ENCODE measurements around the gene PGM2.

Gene PGM2

GRCh38 chr4:37867102-37867501, 40.6 kb downstream of the PGM2 start:
- DNase-seq = no peak

DNA sequence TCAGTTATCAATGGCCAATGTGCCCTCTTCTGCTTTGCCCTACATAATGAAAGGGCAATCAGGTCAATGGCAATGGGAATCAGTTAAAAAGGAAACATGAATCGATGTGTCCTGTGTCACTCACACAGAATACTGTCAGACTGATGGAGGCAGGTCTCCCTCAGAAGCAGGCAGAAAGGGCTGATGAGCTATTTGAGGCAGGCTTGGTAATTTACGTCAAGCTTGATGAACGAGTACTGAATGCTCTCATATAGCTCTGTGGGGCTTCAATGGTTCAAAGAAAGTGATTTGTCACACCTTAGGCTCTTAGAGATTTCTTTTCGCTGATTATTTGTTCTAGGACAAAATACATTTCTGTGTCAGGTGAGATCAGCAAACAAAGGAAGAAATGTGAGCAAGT, 41.8 kb downstream of the PGM2 start:
- DNase-seq = no peak

- no peak for DNase-seq
Observed at GRCh38 chr4:37872310-37872988, 46.0 kb downstream of the PGM2 start.

GRCh38 chr4:37873386-37873785, 46.9 kb downstream of the PGM2 start:
- DNase-seq = no peak

GRCh38 chr4:37876156-37876555, 49.7 kb downstream of the PGM2 start:
- DNase-seq = no peak

DNA sequence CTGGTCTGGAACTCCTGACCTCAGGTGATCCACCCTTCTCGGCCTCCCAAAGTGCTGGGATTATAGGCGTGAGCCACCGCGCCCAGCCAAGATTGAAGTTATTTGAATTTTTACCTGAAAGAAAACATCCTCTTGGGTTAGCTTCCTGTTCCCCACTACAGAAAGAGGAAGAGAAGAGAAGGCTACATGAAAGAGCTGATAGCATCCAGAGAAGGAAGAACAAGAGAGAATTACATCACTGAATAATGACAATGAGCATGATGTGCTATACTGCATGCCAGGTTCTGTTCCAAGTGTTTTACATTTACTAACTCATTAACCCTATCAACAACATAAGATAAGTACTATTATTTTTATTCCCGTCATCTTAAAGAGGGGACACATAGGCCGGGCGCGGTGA, 52.9 kb downstream of the PGM2 start:
- DNase-seq = no peak

DNA sequence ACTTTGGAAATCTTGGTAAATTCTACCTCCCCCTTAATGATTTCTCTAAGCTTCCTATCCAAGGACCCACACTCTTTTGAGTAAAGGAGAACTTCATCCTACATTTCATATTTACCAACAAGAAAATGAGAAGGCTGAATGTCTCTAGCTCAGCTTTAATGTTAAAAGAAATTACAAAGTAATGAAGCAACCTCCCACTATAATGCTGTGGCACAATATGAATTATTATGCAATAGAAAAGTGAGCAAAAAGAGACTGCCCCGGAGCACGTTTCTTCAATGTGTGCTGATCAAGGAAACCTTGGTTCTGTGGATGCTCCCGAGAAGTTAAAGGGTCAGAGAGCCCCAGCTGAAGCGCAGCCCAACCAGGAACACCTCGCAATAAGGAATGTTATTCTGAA, 55.3 kb downstream of the PGM2 start:
- no peak for DNase-seq

DNA sequence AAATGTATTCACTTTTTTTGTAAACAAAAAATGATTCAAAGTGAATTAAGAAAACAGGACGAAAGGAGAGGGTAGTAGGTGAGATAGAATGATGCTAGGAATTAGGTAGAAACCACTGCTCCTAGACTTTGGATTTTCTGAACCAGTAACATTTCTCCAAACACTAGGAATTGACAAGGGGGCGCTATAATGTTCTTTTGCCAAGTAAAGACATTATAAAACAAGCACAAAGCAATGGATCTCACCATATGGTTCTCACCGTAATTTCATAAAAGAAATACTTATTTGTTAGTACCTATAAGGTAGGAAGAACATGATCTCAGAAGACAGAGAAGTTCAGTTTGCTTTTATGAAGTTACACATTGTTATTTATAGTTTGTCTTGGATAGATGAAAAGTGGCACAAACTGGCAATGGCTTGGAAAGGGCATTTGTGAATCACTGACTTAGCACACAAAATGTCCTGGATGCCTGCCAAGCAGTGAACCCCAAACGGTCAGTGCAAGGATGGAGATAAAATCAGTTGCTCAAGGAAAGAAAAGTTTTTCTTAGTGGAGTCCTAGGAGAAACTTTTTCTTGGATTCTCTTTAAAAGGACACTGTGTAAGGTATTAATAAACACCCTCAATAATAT, 56.3 kb downstream of the PGM2 start:
- DNase-seq = no peak

DNA sequence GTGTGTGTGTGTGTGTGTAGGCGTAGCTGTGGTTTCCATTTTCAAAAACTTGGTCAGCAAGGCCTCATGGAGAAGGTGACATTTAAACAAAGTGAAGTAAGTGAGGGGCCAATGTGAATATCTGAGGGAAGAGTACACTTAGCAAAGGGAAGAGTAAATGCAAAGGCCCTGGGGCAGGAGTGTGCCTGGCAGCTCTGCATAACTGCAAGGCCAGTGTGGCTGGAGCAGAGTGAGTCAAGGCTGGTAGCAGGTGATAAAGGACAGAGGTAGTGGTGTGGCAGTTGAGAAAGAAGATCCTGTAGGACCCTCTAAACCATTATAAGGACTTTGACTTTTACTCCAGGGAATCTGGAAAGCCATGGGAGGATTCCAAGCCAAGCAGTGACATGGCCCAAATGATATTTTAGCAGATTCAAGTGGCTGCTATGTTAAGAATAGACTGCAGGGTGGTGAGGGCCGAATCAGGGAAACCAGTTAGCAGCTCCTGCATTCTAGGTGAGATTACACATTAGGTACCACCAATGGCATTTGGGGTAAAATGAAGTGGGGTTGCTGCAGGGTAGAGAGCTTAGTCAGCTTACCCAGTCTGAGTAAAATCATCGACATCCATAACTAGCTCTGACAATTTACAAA, 58.5 kb downstream of the PGM2 start:
- DNase-seq = no peak

DNA sequence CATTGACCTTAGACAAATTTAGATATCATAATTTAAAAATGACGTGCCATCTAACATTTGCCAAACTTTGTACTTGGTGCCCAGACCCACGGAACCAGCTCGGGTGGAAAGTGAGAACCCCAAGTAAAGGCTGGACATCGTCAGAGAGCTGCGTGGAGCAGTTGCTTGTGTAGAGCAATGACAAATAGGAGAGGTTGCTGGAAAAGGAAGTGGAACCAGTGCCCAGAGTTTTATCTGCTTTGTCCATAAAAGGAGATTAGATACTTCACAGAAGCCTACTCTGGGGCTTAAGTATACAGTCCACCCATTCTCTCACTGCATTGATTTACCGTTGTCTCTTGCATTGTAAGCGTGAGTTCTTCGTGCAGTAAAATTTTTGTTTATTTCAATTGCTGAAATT, 59.0 kb downstream of the PGM2 start:
- no peak for DNase-seq

- DNase-seq = peak; percentile 61
Observed at GRCh38 chr4:37889849-37890800, 63.6 kb downstream of the PGM2 start.

DNA sequence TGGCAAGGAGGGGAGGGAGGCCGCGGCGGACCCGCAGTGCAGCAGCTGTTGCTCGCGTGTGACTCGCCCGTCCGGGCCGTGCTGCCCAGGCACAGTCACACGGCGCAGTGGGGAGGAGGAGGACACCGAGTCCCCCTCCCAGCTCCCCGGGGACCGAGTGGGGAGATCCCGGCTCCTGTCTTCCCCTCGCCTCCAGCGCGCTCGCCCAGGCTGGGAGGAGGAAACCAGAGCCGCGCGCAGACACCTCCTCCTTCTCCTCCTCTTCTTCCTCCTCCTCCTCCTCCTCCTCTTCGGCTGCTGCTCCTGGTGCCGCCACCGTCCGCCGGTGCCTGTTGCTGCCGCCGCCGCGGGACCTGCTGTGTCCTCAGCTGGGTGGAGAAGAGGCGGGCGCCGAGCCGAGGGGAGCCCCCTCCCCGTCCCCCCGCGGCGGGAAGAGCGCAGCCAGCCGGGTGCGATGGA, 64.3 kb downstream of the PGM2 start, which contains the start of gene TBC1D1:
TBC1D1 (plus strand) TSS at position 284 of the 459 bp plus-strand sequence. CDS start 11,012 bp downstream, outside the sequence.
- DNase-seq = peak; percentile 61

DNA sequence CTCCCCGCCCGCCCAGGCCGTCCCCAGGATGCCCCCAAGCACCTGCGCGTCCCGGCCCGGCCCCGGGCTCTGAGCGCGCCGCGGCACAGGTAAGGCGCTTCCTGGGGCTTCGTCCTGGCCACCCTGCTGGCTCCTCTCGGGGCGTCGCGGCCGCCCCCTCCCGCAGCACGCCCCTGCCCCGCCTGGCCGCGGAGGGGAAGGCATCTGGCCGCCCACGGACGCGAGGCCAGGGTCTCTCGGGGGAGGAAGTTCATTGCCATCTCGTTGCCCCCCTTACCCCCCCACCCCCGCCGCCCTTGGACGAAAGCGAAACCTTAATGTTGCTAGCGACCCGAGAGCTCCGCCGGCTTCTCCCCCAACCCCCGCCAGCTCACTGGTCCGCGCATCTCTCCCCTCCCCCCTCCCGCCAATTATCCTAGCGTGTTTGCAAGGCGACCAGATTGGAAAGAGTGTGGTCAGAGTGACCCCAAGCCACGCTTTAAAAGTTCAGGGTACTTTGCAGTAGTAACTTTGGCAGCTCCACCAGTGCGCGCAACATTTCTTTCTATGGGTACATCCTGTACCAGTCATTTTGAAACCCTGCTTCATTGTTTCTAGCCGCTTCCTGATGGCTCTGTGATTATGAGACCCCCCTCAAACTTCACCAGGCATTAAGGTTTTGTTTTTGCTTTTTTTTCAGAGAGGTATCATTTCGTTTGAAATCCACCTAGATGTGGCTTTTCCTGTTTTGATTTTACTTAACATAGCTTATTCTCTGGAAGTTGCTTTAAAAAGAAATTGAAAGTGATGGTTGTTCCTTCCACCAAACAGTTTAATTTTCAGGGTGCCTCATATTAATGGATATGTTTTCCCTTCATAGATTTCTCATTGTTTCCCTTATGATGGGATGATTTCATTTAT, 65.0 kb downstream of the PGM2 start:
- DNase-seq = peak; percentile 61

DNA sequence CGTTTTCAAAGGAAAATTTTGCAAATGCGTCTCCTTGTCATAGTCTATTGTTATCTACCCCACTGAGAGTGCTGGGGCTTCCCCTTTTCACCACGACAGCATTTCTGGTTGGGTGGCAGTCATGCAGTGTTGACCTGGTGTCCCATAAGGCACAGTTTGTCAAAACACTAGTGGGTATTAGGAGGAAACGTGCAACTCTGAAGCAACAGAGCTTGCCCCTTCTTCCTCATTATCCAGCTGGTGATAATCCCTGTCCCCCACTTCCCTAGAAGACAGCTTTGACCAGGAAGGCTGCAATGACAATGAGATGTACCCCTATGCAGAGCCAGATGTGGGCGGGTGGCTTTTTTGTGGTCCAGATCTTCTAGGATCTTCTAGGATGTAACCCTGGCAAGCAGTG, 66.2 kb downstream of the PGM2 start:
- no peak for DNase-seq

DNA sequence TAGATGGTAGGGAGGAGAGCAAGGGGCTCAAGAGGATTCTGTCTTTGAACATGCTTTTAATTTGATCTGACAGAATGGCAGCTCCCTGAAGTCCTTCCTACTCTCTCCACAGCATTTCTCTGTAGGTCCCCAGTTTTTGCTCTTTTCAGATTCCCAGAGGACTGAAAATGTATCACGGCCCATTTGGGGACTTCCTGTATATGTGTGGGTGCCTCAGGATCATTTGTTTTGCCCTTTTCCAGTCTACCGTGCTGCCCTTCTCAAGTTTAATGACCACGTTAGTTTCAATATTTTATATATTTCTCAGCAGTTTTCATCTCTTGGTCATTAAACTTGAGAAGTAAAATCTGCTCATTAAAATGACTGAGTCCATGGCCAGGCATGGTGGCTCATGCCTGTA, 66.7 kb downstream of the PGM2 start:
- DNase-seq = peak; percentile 18

- no peak for DNase-seq
Observed at GRCh38 chr4:37895271-37895670, 68.8 kb downstream of the PGM2 start.

GRCh38 chr4:37896206-37896860, 69.8 kb downstream of the PGM2 start:
- DNase-seq = no peak

DNA sequence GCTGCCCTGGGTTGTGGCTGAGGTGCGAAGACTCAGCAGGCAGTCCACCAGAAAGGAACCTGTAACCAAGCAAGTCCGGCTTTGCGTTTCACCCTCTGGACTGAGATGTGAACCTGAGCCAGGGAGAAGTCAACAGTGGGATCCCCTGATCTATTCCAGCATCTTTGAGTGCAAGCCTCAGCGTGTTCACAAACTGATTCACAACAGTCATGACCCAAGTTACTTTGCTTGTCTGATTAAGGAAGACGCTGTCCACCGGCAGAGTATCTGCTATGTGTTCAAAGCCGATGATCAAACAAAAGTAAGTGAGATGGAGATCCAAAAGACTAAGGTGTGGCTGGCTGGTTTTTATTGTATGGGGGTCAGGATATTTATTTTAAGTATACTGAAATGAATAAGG, 75.7 kb downstream of the PGM2 start:
- DNase-seq = no peak

GRCh38 chr4:37902738-37903693, 76.5 kb downstream of the PGM2 start:
- no peak for DNase-seq

GRCh38 chr4:37903901-37904300, 77.4 kb downstream of the PGM2 start:
- DNase-seq = no peak

All from eye (tissue), 1 donor.